ENCODE results near the gene C2orf68. TPM values are rescaled to one million over a fixed set of nuclear protein-coding genes. Genes with fewer than 3 reads are reported as not detected.

Gene C2orf68
- total and polyA plus RNA-seq, 9 of the 15 experiments (the other 6 are each of a cell fraction or from before 2014, with no cell fraction given) = 22.1 to 50.0 (median 31.8) TPM

DNA sequence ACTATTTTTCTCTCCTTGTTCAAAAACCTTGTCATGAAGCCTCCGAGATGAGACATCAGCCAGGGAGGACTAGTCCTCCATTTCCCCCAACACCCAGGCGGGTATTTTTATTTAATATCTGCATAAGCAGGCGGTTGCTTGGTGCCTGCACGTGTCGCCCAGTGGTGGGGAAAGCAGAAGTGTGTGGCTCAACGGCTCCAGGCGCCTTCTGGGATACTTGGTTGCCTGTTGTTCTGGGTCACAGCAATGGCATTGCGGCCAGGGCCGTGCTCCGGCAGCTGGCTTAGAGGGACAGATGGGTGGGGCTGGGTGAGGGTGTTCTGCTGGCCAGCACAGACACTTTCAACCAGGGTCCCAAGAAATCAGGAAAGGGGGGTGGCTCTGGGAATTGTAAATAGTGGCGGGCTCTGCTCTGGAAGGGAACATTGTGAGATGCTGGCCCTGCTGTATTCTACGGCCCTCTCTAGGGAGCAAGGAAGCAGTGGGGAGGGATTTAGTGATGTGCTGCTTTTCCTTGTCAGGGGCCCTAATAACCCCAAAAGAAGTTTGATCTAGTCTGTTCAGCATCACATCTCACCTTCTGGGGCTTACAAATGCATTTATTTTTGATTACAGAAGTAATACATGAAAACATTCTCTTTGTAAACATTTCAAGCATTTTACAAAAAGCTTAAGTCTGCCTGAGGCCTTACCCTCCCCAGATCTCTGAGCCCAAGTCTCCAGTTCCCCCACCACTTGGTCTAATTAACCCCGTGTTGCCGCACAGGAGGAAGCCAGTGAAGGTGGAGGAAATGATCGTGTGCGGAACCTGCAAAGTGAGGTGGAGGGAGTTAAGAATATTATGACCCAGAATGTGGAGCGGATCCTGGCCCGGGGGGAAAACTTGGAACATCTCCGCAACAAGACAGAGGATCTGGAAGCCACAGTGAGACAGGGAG lies 33.4 kb downstream of the C2orf68 start (continued):
- no peak for TF ChIP-seq DDX20 (tag; IDR thresholded peaks at IDR 0.05; ENCODE audit: low read depth)
- 0 out of 2 replicates have a peak, but pooled peaks have one; percentile 29 for TF ChIP-seq ZNF444 (CRISPR knock-in tag; IDR thresholded peaks at IDR 0.05)
- TF ChIP-seq, protein P1, sequence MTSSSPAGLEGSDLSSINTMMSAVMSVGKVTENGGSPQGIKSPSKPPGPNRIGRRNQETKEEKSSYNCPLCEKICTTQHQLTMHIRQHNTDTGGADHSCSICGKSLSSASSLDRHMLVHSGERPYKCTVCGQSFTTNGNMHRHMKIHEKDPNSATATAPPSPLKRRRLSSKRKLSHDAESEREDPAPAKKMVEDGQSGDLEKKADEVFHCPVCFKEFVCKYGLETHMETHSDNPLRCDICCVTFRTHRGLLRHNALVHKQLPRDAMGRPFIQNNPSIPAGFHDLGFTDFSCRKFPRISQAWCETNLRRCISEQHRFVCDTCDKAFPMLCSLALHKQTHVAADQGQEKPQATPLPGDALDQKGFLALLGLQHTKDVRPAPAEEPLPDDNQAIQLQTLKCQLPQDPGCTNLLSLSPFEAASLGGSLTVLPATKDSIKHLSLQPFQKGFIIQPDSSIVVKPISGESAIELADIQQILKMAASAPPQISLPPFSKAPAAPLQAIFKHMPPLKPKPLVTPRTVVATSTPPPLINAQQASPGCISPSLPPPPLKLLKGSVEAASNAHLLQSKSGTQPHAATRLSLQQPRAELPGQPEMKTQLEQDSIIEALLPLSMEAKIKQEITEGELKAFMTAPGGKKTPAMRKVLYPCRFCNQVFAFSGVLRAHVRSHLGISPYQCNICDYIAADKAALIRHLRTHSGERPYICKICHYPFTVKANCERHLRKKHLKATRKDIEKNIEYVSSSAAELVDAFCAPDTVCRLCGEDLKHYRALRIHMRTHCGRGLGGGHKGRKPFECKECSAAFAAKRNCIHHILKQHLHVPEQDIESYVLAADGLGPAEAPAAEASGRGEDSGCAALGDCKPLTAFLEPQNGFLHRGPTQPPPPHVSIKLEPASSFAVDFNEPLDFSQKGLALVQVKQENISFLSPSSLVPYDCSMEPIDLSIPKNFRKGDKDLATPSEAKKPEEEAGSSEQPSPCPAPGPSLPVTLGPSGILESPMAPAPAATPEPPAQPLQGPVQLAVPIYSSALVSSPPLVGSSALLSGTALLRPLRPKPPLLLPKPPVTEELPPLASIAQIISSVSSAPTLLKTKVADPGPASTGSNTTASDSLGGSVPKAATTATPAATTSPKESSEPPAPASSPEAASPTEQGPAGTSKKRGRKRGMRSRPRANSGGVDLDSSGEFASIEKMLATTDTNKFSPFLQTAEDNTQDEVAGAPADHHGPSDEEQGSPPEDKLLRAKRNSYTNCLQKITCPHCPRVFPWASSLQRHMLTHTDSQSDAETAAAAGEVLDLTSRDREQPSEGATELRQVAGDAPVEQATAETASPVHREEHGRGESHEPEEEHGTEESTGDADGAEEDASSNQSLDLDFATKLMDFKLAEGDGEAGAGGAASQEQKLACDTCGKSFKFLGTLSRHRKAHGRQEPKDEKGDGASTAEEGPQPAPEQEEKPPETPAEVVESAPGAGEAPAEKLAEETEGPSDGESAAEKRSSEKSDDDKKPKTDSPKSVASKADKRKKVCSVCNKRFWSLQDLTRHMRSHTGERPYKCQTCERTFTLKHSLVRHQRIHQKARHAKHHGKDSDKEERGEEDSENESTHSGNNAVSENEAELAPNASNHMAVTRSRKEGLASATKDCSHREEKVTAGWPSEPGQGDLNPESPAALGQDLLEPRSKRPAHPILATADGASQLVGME (CRISPR knock-in tag; IDR thresholded peaks at IDR 0.05) = no peak
- 0 out of 2 replicates have a peak, but pooled peaks have one; percentile 13 for TF ChIP-seq LEF1 (IDR thresholded peaks at IDR 0.05)
- TF ChIP-seq RBM17 (IDR thresholded peaks at IDR 0.05; ENCODE audit: borderline replicate concordance, low read depth, low read length) = no peak
- TF ChIP-seq, protein P2, sequence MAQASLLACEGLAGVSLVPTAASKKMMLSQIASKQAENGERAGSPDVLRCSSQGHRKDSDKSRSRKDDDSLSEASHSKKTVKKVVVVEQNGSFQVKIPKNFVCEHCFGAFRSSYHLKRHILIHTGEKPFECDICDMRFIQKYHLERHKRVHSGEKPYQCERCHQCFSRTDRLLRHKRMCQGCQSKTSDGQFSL (CRISPR knock-in tag; IDR thresholded peaks at IDR 0.05) = no peak
- TF ChIP-seq, protein P2 (tag; IDR thresholded peaks at IDR 0.05) = no peak
- TF ChIP-seq POU5F1 (IDR thresholded peaks at IDR 0.05; ENCODE audit: borderline replicate concordance, low read depth, low read length, partially characterized antibody) = no peak
- TF ChIP-seq ZNF224 (CRISPR knock-in tag; IDR thresholded peaks at IDR 0.05) = no peak
- TF ChIP-seq, protein P3, sequence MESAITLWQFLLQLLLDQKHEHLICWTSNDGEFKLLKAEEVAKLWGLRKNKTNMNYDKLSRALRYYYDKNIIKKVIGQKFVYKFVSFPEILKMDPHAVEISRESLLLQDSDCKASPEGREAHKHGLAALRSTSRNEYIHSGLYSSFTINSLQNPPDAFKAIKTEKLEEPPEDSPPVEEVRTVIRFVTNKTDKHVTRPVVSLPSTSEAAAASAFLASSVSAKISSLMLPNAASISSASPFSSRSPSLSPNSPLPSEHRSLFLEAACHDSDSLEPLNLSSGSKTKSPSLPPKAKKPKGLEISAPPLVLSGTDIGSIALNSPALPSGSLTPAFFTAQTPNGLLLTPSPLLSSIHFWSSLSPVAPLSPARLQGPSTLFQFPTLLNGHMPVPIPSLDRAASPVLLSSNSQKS (CRISPR knock-in tag; IDR thresholded peaks at IDR 0.05) = no peak
- TF ChIP-seq TAF9B (IDR thresholded peaks at IDR 0.05; ENCODE audit: partially characterized antibody) = no peak
- no peak for TF ChIP-seq IRF2 (CRISPR knock-in tag; IDR thresholded peaks at IDR 0.05)
- no peak for TF ChIP-seq BRD9 (IDR thresholded peaks at IDR 0.05; ENCODE audit: low read depth, partially characterized antibody)
- no peak for TF ChIP-seq XRCC5 (IDR thresholded peaks at IDR 0.05; ENCODE audit: low read depth, low read length)
- TF ChIP-seq EGR1 (conservative IDR thresholded peaks at IDR 0.05) = no peak
- TF ChIP-seq, protein P4, sequence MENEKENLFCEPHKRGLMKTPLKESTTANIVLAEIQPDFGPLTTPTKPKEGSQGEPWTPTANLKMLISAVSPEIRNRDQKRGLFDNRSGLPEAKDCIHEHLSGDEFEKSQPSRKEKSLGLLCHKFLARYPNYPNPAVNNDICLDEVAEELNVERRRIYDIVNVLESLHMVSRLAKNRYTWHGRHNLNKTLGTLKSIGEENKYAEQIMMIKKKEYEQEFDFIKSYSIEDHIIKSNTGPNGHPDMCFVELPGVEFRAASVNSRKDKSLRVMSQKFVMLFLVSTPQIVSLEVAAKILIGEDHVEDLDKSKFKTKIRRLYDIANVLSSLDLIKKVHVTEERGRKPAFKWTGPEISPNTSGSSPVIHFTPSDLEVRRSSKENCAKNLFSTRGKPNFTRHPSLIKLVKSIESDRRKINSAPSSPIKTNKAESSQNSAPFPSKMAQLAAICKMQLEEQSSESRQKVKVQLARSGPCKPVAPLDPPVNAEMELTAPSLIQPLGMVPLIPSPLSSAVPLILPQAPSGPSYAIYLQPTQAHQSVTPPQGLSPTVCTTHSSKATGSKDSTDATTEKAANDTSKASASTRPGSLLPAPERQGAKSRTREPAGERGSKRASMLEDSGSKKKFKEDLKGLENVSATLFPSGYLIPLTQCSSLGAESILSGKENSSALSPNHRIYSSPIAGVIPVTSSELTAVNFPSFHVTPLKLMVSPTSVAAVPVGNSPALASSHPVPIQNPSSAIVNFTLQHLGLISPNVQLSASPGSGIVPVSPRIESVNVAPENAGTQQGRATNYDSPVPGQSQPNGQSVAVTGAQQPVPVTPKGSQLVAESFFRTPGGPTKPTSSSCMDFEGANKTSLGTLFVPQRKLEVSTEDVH (IDR thresholded peaks at IDR 0.05; ENCODE audit: low read depth, partially characterized antibody) = no peak
